Activated CD8-positive, alpha-beta memory T cell treated with anti-CD3 and anti-CD28 coated beads, Interleukin-2, amount 50 U/mL, for 48 hours (primary cell): ENCODE data around the gene TBC1D17.

Experiments
- DNase-seq: peaks from one replicate; pipeline ENCODE4 v3.0.0-alpha.2; 2020

TBC1D17 gene

DNA sequence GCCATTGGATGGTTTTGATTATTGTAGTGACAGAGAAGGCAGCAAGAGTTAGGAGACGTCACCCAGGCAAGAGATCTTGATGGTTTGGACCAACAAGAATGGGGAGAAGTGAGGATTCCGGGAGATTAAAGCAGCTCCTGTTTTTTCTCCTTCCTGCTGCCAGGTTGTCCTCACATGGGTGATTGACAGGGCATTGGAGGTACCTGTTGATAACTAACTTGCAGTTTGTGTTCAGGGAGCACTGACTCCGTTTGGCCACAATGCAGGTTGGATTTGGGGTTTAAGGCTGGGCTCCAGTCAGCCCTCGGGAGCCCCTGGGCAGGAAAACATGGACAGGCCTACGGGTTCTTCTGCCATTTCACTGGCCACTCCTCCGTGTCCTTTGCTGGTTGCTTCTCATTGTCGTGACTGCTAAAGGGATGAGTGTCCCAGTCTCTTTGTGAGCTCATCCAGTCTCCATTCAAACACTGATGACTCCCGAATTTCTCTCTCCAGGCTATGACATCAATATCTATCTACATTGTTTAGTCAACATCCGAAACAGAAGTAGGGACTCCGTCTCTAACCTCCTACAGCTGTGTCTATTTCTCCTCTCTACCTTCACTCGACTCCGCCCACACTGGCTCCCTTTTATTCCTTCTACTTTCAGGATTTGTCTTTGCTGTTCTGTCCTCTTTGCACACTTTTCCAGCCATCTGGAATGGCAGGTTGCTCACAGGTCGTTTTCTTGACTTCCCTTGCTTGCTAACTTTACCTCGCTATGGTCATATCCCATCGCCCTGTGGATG lies 27.9 kb upstream of the TBC1D17 start:
- no peak for DNase-seq

DNA sequence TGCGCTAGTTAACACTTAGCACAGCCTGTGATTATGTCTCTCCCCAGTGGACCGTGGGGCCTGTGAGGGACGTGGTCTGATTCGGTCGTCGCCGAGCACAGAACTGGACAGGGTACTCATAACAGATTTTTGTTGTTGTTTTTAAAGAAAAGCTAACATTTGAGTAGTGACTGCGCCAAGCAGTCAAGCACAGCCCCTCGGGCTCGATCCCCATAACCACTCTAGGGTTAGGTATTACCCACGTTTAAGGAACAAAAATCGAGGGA lies 27.3 kb upstream of the TBC1D17 start:
- DNase-seq = no peak

DNA sequence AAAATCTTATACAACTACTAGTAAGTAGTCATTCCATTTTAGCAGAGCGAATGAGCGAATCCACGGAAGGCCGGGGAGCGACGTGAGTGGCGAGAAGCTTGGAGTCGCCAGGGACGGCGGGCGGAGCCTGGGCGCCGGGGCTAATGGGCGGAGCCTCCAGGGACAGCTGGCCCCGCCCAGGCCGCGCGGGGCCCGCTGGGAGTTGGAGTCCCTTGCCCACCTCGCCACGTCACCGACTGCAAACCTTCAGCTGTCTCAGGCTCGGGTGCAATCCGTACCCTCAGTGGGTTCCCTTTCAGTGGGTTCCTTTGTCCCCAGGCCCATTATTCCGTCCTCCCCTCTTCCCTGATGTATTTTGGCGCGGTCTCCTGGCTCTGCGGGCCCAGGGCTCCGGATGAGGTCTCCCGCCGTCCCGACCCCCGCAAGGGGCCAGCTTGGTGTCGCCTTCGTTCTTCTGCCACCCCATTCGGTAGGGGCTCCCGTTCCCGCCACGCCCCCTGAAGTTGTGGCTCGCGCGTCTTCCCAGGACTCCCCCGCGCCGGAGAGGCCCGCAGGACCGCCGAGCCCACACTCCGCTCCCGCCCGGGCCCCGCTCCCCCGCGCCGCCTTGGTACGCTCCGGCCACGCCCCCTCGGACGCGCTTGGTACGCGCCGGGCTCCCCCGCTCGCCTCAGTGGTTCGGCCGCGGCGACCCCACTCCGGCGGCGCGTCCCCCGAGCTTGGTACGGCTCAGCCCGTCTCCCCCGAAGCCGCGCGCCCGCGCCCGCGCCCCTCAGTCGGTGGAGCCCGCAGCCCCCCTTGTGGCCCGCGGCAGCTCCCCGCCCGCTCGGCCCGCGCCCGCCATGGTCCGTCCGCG lies 26.8 kb upstream of the TBC1D17 start, which contains the start of gene PTOV1:
Gene PTOV1, plus strand, starts transcription at position 673 of the 856 bp plus-strand sequence.
- DNase-seq = peak; percentile 97

DNA sequence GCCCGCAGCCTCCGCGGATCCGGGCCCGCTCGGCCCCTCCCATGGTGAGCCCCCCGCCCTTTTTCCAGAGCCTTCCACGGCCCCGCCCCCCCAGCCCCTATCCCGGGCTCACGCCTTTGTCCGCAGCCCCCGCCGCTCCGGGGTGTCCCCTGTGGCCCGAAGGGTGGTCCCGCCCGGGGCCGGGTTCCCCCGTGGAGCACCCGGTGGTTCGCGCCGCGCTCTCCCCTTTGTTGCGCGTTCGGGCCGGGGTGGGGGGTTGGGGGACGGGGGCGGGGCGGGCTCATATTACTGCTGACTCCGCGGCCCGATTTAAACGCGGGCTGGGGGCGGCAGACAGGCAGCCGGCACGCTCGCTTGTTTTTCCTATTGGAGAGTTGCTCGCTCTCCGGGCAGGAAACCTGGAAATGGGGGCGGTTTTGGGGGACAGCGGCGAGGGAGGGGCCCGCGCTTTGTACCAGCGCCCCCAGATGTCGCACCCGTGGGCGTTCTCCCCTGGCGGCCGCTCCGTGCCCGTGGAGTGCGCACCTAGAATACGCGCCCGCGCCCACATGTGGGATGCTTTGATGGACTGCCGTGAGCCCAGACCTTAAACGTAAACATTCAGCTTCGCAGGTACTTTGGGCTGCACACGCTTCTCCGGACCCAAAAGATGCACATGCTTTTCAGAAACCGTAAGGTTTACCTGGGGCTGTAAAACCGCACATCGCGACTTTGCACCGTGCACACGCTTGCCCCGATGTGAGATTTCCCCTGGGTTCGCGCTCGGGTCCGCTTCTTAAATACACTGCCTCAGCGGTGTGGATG lies 25.8 kb upstream of the TBC1D17 start:
- peak; percentile 65 for DNase-seq

DNA sequence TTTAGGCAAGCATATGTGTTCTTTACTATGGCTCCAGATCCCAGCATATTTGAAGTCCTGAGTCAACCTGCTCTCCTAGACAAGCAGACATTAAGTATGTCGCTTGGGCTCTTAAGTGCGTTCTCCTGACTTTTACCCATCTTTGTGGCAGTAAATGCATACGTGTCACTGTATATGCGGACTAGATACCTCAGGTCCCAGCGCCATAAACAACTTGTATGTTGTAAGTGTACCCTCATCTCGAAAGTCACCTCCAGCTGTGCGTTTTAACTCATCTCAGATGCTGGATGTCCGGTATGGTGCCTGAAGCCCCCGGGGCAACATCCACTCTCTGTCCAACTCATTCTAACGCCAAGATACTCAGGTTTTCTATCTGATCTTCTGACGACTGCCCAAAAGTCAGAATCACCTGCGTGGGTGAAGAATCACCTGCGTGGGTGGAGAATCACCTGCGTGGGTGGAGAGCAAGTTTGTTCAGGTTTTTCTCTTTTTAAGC lies 24.8 kb upstream of the TBC1D17 start:
- DNase-seq = no peak

DNA sequence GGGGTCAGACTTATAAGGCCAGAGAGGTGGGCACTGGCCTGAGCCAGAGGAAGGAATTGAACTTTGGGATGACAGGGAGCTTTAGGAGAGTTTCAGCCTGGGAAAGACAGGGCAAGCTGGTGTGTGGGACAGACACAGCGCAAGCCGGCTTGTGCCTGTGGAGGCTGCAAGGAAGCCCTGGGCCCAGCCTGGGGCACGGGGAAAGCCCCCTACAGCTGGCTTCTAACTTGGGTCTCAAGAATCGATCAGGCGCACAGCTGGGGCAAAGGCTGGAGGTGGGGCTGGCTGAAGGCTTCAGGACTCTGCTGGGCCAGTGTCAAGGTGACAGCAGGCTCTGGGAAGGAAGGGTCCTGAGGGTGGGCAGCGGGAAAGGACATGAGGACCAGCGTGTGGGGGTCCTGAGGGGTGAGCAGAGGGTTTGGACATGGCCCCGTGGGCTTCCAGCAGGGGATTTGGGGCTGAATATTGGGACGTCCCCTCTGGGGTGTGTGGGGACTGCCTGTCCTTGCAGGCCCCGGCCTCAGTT lies 23.6 kb upstream of the TBC1D17 start:
- DNase-seq = no peak

DNA sequence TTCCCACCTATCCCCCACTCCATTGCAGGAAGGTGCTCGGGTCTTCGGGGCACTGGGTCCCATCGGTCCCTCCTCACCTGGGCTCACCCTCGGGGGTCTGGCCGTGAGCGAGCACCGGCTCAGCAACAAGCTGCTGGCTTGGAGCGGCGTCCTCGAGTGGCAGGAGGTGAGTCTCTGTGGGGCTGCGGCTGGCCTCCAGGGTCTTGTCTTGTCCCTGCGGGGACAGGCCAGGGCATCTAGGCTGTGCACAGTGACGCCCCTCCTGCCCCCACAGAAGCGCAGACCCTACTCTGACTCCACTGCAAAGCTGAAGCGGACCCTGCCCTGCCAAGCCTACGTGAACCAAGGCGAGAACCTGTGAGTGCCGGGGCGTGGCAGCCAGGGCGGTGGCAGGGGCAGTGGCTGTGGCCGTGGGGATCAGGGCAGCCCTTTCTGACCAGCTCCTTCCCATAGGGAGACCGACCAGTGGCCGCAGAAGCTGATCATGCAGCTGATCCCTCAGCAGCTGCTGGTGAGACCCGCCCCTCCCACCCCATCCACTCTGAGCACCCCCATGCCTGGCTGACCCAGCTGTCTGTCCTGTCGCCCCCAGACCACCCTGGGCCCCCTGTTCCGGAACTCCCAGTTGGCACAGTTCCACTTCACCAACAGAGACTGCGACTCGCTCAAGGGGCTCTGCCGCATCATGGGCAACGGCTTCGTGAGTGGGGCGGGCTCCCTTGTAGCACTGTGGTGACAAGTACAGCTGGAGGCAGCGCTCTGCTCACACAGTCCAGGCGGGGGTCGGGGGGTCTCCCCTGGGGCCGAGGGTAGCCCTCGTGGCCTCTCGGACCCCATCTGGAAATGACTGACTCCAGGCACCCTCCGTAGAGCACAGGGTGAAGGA lies 22.9 kb upstream of the TBC1D17 start:
- DNase-seq = peak; percentile 54

DNA sequence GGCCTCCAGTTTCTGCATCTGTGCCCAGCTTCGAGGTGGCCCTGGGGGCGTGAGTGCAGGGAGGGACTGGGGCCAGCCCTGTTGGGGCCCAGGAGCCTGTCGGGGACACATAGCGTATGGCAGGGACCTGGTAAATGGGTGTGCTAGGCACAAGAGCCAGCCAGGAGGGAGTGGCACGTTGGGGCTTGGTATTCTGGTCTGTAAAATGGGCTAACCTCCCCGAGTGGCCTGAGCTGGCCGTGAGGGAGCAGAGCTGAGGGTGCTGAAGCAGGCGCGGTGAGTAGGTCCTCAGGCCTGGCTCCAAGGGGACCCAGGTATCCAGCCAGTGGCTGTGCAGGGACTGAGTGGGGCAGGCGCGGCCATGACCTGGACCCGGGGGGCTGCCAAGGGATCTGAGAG lies 22.2 kb upstream of the TBC1D17 start:
- DNase-seq = no peak

DNA sequence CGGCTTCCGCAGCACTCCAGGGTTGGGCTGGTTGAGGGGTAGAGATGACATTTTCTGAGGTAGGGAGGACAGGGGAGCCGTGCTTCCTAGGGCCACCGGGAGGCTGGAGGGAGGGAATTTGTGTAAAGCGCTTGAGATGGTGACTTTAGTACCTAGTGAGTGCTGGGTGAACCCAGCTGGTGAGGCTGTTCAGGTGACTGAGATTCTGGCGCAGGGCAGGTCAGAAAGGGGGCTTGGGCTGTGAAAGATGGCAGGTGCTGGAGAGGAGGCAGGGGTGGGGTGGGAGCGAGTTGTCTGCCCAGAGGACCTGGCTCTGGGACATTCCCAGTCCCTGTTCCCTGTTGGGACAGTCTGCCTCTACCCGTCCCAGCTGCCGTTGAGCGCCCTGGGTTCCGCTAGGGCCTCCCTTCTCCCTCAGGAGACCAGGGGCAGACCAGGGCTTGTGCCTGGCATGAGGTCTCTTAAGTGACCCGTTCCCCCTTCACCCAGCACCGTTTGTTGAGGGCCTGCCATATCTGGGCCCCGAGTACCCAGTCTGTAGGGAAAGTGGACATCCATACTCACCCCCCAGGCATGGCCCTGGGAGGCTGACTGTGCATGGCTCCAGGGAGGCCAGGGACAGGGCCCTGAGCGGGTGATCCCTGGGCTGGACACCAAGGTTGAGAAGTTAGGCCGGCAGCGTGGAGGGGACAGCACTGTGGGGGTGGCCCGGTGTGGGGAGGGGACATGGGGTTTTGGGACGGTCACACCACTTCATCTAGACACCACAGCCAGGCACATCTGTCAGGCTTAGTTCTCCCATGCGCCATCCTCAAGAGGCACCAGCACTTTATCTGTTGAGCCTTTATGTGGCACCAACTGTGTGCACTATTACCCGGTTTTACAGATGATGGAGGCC lies 21.6 kb upstream of the TBC1D17 start:
- DNase-seq = no peak

DNA sequence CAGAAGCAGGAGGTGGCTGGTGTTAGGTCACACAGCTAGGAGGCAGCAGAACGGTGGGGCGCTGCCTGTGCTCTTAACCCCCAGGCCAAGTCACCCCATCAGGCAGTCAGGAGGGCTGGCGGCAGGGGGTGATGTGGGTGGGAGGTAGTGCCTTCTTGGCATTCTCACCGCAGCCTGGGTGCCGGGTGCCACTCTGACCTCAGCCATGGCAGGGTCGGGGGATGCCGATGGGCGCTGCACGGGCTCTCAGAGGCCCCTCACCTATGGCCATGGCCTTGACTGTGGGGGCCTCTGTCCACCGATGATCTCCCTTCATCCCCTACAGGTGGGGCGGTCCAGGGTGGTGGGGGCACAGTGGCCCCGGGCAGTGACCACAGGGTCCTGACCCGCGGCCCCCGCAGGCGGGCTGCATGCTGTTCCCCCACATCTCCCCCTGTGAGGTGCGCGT lies 20.9 kb upstream of the TBC1D17 start:
- DNase-seq = no peak

DNA sequence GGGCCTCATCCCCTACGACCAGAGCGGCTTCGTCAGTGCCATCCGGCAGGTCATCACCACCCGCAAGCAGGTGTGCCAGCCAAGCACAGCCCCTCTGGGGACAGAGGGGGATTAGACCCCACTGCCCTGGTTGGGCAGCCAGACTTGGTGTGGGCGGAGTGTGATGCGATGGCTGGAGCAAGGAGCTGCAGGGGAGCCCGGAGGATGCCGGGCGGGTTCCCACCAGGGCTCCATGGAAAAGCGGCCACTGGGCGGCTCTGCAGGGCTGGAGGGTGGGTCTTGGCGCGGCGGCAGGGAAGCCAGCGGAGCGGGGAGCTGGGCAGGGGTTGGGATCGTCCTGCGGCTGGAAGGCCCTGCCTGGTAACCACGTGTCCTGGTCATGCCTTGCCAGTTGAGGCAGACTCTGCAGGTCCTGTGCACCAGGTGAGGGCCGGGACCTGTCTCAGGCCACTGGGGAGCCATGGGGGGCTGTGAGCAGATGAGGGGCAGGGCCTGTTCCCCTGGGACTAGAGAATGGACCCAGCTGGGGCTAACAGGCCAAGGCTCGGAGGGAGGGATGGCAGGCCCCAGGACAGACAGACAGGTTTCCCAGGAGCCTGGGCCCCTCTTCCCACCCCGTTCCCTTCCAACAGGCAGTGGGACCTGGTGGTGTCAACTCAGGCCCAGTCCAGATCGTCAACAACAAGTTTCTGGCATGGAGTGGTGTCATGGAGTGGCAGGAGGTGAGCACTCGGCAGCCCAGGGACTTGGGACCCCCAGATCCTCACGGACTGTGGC lies 20.3 kb upstream of the TBC1D17 start:
- DNase-seq = no peak

DNA sequence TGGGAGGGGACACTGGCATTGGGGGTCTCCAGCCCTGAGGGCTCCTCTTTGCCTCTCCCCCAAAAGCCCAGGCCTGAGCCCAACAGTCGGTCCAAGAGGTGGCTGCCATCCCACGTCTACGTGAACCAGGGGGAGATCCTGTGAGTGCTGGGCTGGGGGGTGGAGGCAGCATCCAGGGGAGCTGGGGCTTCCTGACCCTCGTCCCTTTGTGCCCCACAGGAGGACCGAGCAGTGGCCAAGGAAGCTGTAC lies 19.7 kb upstream of the TBC1D17 start:
- DNase-seq = no peak

DNA sequence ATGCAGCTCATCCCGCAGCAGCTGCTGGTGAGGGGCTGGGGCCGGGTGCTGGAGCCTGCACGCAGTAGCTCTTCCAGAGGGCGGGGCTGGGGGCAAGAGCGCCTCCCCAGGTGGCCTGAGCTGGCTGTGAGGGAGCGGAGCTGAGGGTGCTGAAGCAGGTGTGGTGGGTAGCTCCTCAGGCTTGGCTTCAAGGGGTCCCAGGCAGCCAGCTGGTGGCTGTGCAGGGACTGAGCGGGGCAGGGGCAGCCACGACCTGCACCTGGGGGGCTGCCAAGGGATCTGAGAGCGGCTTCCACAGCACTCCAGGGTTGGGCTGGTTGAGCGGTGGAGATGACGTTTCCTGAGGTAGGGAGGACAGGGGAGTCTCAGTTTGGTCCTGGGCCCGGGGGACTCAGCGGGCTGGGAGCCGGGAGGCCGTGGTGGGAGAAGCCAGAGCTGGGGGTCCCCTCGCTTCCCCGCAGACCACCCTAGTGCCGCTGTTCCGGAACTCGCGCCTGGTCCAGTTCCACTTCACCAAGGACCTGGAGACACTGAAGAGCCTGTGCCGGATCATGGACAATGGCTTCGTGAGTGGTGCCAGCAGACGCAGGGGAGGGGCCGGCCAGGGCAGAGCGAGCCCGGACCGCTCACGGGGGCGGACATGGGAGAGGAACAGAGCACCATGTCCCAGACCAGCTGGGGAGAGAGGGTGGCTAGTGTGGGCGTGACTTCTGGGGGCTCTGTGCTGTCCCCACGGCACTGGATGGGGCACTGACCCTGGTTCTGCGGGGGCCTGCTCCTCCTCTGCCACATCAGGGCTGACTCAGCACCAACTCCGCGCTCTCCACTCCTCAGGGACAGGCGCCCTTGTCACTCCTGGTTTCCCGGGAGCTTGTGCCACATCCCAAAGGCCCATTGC lies 19.2 kb upstream of the TBC1D17 start:
- no peak for DNase-seq

DNA sequence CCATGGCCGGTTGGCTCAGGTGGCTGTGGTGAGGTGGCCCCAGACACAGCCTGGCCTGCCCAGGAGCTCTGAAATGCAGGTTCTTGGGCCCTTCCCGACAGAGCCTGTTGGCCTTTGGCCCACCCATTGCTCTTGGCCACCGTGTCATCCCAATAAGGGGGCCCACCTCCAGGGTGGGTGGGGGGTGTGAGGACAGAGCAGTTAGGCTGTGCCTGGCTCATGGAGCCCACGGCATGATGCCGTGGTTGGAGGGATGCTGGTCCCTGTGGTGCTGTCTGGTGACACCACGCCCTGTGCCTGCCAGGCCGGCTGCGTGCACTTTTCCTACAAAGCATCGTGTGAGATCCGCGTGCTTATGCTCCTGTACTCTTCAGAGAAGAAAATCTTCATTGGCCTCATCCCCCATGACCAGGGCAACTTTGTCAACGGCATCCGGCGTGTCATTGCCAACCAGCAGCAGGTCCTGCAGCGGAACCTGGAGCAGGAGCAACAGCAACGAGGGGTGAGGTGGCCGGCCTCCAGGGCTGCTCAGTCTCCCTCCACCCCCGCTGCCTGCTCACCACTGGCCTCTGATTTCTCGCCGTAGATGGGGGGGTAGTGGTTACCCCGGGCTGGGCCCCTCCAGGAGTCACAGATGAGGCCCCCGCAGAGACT lies 17.7 kb upstream of the TBC1D17 start:
- no peak for DNase-seq

DNA sequence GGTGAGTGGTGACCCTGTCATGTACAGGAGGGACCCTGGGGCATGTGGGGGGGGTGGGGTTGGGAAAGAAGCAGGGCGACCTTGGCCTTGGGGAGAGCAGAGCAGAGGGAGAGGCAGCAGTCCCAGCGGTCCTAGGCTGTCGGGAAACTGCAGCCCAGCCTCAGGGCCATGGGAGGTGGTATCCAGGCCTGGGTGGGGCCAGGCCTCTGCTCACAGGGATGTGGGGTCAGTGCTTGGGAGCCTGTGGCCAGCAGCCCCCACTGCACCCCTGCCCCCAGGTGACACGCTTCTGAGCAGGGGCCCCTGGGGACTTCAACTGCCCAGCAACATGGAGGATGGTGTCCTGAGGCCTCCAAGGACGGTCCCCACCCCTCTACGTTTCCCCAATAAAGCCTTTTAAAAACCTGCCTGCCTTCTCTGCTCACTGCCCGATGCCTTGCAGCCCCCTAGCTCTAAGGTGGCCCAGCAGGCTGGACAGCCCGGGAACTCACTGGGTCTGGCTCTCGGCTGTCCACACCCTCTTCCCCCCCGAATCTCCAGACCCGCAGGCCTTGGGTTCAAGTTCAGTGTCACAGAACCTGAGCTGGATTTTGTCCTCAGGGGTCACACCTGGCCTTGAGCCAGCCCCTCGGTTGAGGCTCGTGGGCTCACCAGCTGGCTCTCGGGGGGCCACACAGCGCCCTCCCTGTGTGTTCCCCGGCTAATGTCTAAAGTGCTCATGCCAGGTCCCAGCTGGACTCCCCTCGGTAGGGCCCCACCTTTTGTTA lies 17.0 kb upstream of the TBC1D17 start:
- no peak for DNase-seq

DNA sequence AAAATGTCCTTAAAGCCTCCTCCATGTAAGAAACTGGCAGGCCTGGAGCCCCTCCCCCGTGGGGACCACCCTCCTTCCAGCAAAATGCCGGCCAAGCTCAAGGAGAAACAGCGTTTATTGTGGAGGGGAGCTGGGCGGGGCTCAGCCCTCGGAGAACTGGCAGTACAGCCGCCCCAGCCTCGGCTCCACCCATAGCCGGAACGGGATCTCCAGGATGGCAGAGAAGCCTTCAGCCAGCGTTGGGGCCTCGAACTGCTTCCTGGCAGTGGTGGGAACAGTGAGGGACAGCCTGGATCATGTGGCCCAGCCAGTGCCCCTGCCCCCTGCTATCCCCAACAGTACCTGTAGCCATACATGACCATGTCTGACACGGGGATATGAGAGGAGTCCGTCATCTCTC lies 16.4 kb upstream of the TBC1D17 start:
- no peak for DNase-seq

DNA sequence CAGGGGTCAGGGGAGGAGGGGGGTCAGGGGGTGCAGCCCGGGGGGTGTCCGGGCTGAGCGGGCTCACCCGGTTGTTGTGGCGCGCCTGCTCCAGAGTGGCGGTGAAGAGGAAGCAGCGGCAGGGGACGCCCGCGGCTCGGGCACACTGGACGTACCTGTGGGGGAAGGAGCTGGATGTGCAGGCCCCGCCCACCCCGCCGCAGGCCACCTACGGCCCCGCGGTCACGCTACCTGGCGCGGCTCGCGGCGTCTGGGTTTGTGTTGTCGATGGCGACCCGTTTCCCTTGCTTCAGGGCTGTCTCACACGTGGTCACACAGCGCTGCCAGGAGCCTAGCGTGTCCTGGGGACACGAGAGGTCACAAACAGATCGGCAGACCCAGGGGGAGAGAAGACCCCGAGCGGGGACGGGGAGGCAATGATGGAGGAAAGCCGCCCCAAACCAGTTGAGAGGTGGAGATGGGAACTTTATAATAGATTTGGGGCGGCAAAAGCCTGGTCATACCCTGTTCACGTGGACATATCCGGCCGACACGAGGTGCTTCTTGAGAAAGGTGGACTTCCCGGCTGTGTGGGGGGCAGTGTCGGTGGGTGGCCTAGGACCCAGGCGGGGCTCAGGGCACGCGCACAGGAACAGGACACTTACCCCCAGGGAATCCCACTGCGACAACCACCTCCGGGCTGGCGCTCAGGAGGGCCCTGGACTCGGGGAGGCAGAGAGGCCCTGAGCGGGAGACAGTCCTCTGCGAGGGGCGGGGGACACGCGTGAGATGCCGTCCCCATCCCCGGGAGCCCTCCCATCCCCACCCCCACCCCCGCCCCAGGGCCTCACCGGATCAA lies 15.7 kb upstream of the TBC1D17 start:
- DNase-seq = peak; percentile 54
